GM18507 (cell line): ENCODE results near the gene EIF4A3.

ENCODE experiments used
- DNase-seq: peaks from one replicate; pipeline ENCODE4 v3.0.0; 2011; ENCODE audit warnings: low read depth; ENCODE audit not compliant: insufficient read length; ENCODE audit errors: extremely low spot score
- FAIRE-seq: peaks from 2 replicates; lab custom pipeline; 2011; peaks lifted over from hg19 to GRCh38; lab: Jason Lieb, UNC

The EIF4A3 gene

DNA sequence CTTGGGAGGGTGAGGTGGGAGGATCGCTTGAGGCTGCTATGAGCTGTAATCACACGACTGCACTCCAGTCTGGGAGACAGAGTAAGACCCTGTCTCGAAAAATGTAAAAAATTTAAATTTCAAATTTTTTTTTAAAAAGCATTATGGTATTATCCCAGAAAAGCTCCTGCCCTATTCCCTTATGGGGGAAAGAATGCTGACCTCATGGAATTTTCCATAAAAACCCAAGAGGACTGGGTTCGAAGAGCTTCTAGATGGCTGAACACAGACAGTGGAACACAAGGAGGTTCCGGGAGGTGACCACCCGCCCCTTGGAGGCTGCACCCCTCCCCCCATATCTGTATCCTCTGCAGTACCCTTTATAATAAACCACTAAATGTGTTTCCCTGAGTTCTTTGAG lies 4.0 kb downstream of the EIF4A3 start:
- FAIRE-seq (no peak), DNase-seq (no peak)

DNA sequence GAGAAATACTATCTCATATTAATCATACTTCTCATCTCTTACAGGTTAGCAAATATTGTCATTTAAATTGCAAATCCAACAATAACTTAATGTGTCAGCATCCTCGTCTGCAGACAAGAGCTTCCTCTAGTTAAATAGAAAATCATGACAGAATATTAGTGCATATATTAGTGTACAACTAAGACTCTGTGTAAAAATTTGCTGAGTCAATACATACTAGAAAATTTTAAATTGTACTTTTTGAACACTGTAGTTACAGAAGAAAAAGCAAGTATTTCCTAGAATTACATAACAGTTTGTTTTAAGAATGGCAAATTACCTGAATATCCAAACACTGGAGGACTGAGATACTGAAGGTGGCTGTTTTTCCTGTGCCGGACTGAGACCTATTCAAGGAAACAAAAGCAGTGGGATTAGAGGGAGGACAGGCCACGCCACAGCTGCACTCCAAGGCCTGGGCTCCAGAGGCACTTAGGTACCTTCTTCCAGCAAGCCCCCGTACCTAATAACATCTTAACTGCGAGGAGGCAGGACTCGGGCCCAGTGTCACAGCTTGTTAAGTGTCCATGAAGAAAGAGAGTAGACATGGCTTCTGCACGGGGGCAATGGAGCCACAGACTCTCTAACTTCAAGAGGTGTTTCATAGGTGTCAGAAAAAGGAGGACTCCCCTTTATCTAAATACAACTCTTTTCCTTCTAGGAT lies 5.3 kb downstream of the EIF4A3 start:
- FAIRE-seq (no peak), DNase-seq (no peak)

DNA sequence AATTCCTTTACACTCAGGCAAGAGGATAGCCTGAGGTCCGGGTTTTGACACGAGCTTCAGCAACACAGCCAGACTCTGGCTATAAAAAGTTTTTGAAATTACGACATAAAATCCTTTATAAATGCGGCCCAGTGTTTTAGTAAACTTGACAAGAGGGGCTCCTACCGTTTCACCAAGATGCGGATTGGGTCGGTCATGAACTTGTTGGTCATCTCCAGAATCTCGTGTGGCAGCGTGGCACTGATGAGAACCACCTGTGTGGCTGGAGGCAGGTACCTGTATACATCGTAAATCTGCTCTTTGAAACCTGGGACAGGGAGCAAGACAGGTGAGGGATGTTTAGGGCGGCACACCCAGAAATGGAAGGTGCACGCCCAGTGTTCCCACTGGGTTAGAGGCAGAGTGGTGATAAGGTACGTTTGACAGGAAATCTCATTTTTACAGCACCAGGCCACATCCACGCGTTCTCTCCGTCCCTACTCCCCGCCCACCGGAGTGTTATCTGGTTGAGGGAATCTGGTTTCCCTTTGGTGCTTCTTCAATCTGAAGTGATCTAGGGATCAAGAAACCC lies 8.0 kb downstream of the EIF4A3 start:
- DNase-seq (no peak), FAIRE-seq (no peak)

DNA sequence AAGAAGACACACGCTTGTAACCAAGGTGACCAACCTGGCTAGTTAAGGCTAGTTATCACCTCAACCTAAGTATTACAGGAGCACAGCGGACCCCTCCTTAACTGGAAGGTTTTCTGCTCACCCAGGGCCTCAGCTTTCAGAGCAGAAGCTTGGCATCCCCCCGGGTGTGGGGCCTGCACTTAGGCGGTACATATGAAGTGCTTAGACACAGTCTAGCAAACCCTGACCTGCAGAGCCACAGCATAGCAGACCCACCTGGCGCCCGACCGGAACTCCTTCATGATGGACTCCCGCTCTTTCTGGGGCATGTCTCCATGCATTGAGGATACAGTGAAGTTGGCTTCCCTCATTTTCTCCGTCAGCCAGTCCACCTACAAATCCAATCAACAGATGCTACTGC lies 9.8 kb downstream of the EIF4A3 start:
- FAIRE-seq = no peak
- DNase-seq = no peak

DNA sequence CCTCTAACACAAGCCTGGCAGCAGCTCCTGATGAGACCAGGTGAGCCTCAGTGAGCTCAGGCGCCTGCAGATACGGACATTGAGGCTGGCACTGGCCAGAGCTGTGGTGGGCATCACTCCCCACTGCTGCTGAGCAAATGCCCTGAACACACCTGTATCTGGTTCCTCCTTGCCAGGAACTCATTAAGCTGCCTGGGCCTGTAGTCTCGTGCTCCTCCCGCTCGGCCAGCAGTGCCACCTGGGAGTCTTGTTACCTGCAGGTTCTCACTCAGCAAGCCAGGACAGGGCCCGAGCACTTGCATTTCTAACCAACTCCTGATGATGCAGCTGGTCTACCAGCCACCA lies 13.3 kb downstream of the EIF4A3 start:
- DNase-seq (no peak), FAIRE-seq (no peak)

DNA sequence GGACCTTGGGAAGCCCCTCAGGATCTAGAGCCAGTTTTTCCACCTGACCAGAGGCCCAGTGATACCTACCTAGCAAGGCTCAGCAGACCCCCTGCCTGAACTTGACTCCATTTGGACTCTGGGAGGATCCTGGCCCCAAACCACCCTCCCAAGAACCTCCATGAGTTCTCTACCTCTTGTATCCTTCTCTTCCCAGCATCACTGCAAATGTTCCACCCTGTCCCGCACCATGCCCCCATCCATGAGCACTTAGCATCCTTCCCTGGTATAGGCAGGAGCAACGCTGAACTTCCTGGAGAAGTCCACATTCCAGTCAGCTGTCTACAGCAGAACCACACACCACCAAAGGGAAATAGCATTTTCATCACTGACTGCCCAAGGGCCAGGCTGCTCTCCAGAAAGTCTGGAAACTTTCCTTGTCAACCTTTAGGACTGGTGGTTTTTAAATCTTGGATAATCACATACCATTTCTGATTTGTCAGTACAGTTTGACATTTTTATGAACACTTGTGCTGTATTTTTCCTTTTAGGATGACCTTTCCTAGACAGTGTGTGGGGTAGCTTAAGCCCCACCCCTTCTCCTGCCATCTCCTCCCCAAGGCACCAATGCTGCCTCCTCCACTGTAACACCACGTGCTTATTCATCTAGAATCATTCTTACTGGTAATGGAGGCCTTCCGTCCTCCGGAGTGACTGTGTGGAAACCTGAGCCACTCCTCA lies 13.9 kb downstream of the EIF4A3 start:
- FAIRE-seq (no peak), DNase-seq (no peak)

DNA sequence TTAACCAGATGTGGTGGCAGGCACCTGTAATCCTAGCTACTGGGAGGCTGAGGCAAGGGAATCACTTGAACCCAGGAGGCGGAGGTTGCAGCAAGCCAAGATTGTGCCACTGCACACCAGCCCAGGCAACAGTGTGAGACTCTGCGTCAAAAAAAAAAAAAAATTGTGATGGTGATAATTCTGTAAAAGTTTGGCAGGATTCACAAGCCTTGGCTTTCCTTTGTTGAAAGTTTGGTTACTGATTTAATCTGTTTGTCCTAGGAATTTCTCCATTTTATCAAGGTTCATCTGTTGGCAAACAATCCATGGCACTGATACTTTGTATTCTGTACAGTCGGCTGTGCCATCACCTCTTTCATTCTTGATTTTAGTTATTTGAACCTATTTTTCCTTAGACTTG lies 15.9 kb downstream of the EIF4A3 start:
- FAIRE-seq (no peak), DNase-seq (no peak)

DNA sequence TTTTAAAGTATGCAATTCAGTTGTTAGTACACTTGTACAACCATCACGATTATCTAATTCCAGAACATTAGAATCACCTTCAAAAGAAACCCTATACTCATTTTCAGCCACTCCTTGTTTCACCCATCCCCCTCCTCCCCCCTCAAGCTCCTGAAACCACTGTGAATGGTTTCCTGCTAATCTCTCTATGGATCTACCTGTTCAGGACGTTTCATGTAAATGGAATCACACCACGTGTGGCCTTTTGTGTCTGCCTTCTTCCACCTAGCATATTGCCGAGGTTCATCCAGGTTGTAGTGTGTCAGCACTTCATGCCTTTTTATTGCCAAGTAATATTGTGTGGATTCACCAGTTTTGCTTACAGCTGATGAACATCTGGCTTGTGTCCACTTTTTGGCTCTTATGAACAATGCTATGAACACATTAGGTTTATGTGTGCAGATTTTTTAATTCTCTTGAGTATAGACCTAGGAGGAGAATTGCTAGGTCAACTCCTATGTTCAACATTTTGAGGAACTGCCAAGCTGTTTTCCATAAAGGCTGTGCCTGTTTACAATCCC lies 17.8 kb downstream of the EIF4A3 start:
- DNase-seq = no peak
- FAIRE-seq = no peak

DNA sequence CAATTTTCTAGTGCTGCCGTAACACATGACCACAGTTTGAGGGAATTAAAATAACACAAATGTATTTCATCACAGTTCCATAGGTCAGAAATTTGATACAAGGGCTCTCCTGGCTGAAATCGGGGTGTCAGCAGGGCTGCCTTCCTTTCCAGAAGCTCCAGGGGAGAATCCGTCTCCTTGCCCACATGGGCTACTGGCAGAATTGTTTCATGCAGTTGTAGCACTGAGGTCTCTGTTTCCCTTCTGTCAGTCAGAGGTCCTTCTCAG lies 20.5 kb downstream of the EIF4A3 start:
- FAIRE-seq = no peak
- no peak for DNase-seq

DNA sequence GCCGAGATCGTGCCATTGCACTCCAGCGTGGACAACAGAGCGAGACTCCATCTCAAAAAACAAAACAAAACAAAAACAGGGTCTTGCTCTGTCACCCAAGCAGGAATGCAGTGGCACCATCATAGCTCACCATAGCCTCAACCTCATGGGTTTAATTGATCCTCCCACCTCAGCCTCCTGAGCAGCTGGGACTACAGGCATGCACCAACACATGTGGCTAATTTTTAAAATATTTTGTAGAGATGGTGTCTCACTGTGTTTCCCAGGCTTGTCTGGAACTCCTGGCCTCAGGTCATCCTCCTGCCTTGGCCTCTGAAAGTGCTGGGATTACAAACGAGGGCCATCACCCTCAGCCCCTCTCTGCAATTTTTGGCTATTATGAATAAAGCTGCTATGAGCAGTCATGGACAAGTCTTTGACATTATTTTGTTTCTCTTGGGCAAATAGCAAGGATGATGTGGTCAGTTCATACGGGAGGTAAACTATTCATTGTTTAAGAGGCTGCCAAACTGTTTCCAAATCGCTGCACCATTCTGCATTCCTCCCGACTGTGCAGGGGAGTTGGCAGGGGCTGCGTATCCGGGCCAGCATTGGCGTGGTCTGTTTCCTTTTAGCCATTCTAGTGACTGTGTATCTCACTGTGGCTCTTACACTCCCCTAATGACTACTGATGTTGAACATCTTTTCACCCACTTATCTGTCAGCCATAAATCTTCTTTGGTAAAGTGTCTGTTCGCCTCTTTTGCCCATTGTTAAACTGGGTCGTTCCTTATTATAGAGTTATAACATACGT lies 21.1 kb downstream of the EIF4A3 start:
- no peak for DNase-seq
- no peak for FAIRE-seq

DNA sequence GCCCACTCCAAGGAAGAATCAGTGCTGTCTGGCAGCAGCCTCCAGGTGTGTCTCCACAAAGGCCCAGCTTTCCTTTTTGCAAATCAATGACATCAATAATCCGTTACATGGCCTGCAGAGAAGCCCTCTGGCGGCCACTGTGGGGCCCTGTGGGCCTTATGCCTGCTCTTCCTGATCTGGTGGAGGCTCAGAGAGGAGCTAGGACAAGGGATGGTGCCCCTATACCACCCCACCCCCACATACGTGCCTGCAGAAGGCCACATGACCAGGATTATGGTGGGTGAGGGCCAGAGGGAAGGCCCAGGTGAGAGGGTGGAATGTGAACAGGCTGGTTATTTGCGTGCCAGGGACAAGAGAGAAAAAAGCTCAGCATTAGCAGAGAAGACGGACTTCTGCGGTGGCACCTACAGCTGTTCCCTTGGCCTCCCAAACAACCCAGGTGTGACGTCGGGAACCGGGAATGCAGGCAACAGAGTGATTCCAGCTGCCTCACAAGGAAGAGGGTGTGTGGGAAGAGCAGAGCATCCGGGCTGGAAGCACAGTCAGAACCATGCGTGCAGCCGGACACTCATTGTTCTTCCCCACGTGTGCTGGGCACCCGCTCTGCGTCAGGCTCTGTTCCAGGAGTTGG lies 22.5 kb downstream of the EIF4A3 start:
- no peak for DNase-seq
- FAIRE-seq = no peak

DNA sequence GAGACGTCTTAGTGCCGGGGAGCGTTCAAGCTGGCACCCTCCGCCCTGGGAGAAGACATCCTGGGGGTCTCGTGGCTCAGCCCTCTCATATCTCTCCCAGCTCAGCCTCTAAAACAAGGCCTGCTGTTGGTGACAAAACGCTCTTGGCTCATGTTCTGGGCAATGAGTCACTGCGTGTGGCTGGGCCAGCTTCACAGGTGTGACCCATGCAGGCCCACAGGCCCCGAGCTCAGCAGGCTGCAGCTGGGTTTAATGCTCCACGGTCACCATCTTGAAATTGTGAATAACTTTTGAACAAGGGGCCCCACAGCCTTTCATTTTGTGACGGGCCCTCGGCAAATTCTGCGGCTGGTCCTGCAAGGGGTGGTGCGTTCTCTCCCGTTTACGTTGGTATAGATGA lies 23.1 kb downstream of the EIF4A3 start:
- DNase-seq (no peak), FAIRE-seq (no peak)

DNA sequence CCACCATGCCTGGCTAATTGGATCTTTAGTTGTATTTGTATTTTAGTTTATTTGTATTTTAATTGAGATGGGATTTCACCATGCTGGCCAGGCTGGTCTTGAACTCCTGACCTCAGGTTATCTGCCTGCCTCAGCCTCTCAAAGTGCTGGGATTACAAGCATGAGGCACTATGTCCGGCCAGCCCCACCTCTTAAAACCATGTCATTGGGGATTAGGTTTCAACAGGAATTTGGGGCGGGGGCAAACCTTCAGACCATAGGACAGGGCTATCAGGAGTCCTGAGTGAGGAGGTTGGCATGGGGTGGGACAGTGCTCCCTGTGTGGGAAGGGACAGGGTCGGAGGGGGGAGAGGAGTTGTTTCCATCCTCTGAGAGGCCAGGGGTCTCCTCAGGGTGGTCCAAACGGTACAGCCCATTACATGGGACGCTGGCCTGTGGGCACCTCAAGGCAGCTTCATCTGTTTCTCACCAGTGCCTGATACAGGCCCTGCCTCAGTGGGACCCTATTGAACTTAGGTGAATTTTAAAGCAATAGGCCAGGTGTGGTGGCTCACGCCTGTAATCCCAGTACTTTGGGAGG lies 23.9 kb downstream of the EIF4A3 start:
- DNase-seq (no peak), FAIRE-seq (no peak)

DNA sequence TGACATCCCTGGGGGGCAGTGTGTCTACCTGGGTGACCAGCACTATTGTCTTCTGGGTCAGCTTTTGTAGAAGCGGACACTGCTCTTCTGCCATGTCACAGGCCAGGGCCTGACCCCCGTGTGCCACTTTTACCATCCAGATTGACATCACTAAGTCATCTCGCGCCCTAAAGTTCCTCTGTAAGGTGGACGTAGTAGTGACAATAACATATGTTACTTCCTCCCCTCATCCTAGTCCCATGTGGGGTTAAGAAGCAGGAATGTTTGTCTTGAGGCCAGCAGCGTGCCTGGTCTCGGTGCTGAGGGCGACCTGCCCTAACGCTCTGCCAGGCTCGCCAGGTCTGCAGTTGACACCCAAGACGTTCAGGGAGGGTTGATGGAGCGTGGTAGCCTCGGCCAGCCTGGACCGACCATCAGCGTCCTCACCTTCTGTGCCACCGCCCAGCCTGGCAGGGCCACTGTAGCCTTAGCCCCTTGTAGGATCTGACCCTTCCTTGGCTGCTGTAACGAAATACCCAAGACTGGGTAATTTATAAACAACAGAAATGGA lies 24.8 kb downstream of the EIF4A3 start:
- FAIRE-seq (no peak), DNase-seq (no peak)

DNA sequence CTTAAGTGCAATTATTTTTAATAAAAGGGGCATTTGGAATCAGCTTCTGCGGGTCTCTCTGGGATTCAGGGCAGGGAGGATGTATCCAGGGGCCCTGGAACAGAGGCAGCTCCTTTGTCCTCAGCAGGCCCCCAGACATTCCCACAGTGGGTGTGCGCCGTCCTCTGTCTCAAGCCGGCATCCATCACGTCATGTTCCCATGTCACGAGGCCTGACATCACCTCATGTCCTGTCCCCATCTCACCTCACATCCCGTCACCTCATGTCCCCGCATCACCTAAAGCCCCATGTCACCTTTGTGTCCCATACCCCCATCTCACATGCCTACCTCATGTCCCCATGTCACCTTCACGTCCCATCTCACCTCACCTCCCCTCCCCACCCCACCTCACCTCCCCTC lies 27.1 kb downstream of the EIF4A3 start:
- no peak for DNase-seq
- no peak for FAIRE-seq

DNA sequence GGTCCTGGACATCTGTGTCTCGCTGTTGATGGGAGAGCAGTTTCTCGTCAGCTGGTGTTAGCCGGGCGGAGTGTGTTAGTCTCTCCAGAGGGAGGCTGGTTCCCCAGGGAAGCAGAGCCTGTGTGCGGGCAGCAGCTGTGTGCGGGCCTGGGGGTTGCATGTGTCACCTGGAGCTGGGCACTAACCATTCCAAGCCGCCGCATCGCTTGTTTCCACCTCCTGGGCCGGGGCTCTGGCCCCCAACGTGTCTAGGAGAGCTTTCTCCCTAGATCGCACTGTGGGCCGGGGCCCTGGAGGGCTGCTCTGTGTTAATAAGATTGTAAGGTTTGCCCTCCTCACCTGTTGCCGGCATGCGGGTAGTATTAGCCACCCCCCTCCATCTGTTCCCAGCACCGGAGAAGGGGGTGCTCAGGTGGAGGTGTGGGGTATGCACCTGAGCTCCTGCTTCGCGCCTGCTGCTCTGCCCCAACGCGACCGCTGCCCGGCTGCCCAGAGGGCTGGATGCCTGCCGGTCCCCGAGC lies 27.6 kb downstream of the EIF4A3 start:
- no peak for DNase-seq
- no peak for FAIRE-seq

DNA sequence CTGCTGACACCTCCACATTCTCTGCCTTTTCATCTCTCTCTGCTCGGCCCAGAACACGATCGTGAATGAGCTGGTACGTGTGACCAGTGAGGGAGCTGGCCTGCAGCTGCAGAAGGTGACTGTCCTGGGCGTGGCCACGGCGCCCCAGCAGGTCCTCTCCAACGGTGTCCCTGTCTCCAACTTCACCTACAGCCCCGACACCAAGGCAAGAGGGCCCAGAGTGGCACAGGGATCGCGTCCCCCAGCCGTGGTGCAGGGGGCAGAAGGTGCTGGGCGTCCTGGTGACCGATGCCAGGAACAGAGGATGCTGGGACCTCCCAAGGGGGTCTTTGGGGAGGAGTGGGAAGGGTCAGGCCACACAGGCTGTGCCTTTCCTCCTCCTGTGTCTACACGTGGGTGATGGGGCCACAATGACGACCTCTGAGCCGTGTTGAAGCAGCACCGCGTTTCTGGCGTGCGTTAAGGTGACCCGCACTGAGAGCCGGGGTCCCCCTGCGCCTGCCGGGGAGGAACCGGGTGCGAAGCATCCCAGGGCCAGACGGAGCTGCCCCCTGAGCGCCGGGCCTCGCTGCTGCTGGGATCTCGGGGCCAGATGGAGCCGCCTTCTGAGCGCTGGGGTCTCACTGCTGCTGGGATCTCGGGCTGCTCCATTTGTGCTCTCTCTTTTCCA lies 28.2 kb downstream of the EIF4A3 start:
- no peak for FAIRE-seq
- no peak for DNase-seq

DNA sequence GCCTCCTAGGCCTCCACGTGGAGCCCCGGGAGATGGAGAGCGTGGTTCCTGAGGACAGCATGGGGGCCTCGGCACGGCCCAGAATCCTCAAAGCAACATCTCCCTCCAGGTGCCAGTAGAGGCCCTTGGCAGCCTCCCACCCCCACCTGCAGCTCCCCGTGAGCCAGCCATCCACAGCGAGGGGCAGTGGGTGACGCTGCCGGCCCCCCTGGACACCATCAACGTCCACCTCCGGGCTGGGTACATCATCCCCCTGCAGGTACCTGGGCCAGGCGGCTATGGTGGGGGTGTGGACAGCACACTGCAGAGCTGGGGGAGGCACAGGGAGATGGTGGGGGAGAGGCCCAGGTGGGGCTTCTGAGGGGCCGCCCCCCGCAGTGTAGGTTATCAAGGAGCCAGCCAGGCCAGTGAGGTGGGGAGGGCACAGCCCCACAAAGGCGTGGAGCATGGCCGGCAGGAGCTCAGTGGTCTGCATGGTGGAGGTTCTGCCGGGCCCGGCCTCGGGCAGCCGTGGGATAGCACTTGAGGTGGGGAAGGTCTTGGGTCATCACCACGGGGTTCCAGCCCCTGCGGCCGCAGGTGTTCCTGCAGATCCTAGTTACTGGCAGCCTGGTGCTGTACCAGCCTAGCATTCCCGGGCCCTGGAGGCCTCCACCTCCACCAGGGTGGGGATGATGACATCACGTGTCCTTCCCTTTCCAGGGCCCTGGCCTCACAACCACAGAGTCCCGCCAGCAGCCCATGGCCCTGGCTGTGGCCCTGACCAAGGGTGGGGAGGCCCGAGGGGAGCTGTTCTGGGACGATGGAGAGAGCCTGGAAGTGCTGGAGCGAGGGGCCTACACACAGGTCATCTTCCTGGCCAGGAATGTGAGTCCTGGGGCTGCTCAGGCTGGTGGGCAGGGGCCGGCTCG lies 29.2 kb downstream of the EIF4A3 start:
- FAIRE-seq = no peak

More for the DNA sequence above, 29.2 kb downstream of the EIF4A3 start:
- no peak for DNase-seq
